GM06990 (cell line): Measurements from ENCODE around the gene SLC25A23.

Source experiments
- DNase-seq: peaks from one replicate; pipeline ENCODE4 v3.0.0-alpha.2; 2011; ENCODE audit not compliant: insufficient read length; ENCODE audit errors: extremely low read depth
- H3K27me3 ChIP-seq: replicated peaks from 2 replicates; pipeline ENCODE4 v1.6.0; 2011; ENCODE audit warnings: low read length; ENCODE audit not compliant: control insufficient read depth, insufficient read depth
- H3K36me3 ChIP-seq: 2 replicates; pipeline ENCODE4 v1.5.1; 2011; ENCODE audit warnings: low read length; ENCODE audit not compliant: control insufficient read depth, insufficient read depth
- H3K4me3 ChIP-seq: replicated peaks from 2 replicates; pipeline ENCODE4 v1.5.1; 2011; ENCODE audit warnings: low read depth, mild to moderate bottlenecking, control low read depth, low read length
- TF ChIP-seq, protein P1 (sequence below): IDR thresholded peaks from 2 replicates; pipeline ENCODE4 v1.5.1; 2011; ENCODE audit warnings: low read length, control low read depth, mild to moderate bottlenecking, inconsistent platforms; ENCODE audit not compliant: insufficient read depth, poor library complexity, severe bottlenecking

Gene SLC25A23

DNA sequence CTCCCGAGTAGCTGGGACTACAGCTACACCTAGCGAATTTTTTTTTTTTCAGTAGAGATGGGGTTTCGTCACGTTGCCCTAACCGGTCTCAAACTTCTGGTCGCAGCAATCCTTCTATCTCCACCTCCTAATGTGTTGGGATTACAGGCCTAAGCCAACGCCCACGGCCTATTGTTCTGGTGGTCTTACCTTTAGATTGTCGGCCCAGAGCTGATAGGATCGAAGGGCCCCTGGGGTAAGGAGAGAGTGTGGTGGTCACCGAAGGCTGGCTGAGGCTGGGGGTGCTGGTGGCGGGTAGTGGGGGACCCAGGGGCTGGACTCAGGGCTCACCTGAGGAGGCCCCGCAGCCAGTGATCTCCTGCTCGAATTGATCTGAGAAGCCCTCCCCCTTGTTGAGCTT is 11.5 kb upstream of the SLC25A23 start:
- Histone ChIP-seq H3K4me3 (no peak overlapping the region), H3K27me3 (no peaks in the 10 kb centered on the region), H3K36me3 (peaks cover 23% of the 10 kb centered on the region)
- TF ChIP-seq, protein P1, sequence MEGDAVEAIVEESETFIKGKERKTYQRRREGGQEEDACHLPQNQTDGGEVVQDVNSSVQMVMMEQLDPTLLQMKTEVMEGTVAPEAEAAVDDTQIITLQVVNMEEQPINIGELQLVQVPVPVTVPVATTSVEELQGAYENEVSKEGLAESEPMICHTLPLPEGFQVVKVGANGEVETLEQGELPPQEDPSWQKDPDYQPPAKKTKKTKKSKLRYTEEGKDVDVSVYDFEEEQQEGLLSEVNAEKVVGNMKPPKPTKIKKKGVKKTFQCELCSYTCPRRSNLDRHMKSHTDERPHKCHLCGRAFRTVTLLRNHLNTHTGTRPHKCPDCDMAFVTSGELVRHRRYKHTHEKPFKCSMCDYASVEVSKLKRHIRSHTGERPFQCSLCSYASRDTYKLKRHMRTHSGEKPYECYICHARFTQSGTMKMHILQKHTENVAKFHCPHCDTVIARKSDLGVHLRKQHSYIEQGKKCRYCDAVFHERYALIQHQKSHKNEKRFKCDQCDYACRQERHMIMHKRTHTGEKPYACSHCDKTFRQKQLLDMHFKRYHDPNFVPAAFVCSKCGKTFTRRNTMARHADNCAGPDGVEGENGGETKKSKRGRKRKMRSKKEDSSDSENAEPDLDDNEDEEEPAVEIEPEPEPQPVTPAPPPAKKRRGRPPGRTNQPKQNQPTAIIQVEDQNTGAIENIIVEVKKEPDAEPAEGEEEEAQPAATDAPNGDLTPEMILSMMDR: no peak
- no peak for DNase-seq

DNA sequence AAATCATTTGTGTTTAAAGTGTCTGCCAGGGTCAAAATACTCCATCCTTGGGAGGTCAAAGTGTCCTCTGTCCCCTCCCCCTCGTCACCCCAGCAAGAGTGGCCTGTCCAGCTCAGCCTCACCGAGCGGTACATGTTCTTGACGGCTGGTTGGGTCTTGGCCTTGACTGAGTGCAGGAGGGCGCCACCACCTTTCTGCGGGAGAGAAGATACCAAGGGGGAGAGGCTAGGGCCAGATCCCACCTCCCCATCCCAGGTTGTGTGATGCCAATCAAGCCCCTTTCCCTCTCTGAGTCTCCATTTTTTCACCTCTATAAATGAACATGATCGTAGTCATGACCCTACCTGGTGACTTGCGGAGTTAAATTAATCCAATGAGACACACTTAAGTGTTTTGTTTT is 10.6 kb upstream of the SLC25A23 start:
- Histone ChIP-seq H3K36me3 (peaks cover 15% of the 10 kb centered on the region), H3K4me3 (no peak overlapping the region), H3K27me3 (no peaks in the 10 kb centered on the region)
- no peak for DNase-seq
- TF ChIP-seq, protein P1: no peak

DNA sequence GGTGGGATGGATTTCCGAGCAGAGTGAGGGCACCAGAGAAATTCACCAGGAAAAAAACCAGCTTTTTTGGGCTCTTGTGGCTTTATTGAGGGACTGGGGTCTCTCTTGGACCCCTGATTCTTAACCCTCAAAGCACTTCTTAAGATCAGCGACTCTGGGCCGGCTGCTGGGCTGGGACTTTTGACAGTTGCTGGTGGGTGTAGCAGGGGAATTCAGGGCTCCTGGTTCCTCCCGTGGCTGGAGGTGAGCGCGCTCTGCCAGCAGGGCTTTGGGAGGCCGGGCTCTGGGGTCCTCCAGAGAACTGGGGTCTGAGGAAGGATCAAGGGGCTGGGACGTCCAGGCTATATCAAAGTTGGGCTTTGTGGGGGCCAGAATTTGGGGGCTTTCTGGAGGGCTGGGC is 7.8 kb upstream of the SLC25A23 start:
- TF ChIP-seq, protein P1: no peak
- H3K36me3 ChIP-seq: peaks cover 8% of the 10 kb centered on the region
- no peaks in the 10 kb centered on the region for H3K27me3 ChIP-seq
- DNase-seq: no peak
- H3K4me3 ChIP-seq: no peak overlapping the region

DNA sequence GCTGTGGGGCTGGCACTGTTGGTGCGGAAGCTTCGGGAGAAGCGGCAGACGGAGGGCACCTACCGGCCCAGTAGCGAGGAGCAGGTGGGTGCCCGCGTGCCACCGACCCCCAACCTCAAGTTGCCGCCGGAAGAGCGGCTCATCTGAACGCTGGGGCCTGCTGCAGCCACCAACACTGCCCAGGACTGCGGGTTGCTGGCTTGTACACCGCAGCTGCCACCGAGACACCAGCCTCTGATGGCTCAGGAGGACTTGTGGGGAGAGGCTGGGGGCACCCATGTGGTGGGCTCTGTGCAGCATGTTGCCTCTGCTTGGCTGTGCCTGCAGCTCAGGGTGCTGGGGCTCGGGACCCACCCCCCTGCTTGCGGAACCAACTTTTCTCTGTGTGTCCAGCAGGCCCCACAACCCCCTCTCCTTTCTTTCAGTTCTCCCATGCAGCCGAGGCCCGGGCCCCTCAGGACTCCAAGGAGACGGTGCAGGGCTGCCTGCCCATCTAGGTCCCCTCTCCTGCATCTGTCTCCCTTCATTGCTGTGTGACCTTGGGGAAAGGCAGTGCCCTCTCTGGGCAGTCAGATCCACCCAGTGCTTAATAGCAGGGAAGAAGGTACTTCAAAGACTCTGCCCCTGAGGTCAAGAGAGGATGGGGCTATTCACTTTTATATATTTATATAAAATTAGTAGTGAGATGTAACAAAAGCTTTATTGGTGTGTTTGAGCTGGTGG is 7.1 kb upstream of the SLC25A23 start:
- Histone ChIP-seq H3K4me3 (no peak overlapping the region), H3K36me3 (peaks cover 8% of the 10 kb centered on the region), H3K27me3 (no peaks in the 10 kb centered on the region)
- no peak for DNase-seq
- TF ChIP-seq, protein P1: no peak

DNA sequence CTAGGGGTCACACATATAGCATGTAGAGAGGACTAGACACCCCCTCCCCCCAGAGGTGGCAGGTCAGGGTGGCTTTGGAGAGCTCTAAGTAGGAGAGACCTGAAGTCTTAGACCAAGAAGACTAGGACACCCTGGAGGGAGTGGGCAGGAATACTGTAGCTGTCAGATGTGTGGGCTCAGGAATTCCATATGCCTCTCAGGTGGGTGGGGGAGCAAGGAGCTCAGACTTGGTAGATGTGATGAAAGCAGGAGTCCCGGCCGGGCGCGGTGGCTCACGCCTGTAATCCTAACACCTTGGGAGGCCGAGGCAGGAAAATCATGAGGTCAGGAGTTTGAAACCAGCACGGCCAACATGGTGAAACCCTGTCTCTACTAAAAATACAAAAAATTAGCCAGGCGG is 6.1 kb upstream of the SLC25A23 start:
- DNase-seq: no peak
- Histone ChIP-seq H3K36me3 (peaks cover 5% of the 10 kb centered on the region), H3K4me3 (no peak overlapping the region), H3K27me3 (no peaks in the 10 kb centered on the region)
- TF ChIP-seq, protein P1: no peak

DNA sequence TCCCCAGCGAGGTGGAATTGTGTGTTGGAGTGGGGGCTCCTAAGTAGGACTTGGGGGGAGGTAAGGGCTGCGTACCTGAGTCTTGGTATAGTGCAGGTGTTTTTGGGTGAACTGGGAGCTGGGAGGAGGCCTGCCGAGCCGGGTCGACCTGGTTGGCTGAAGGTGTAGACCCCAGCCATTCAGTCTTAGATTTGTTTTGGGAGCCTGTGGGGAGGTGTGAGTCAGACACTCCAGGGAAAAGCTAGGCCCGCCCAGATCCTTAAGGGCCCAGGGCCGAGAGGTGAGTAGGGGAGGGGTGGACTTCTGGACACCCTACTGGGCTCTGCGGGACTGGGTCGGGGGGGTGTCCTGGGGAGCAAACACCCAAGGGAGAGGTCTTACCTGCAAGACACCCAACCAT is 5.4 kb upstream of the SLC25A23 start:
- Histone ChIP-seq H3K36me3 (peaks cover 2% of the 10 kb centered on the region), H3K4me3 (no peak overlapping the region), H3K27me3 (no peaks in the 10 kb centered on the region)
- no peak for DNase-seq
- TF ChIP-seq, protein P1: no peak
